Motor neuron (in vitro differentiated cells): ENCODE measurements around the gene TOGARAM2. TPM values are rescaled to one million over a fixed set of nuclear protein-coding genes. Genes with fewer than 3 reads are reported as not detected.
"Not testable (repeated sequence)": the region's sequence is repeated elsewhere in the genome, so short reads cannot be mapped to it uniquely, and the experiment has no call there.

Experiments
- ATAC-seq, 8 experiments: fragments of 200-7000 bp; cut with Tn5 transposase; replicated peaks in 6 of 8; 2 replicates each; pipeline ENCODE4 v1.8.0; 2021; ENCODE audit warnings: mild to moderate bottlenecking in 8 of 8, moderate library complexity in 8 of 8
- H3K27ac ChIP-seq, 2 donors: fragments of 250-450 bp; sonication (Bioruptor Pico); 2 replicates each; pipeline ENCODE4 v1.9.0; 2021; ENCODE audit warnings: antibody characterized with exemption in 2 of 2, mild to moderate bottlenecking in 2 of 2, moderate library complexity in 1 of 2
- H3K4me1 ChIP-seq, 2 donors: fragments of 250-450 bp; sonication (Bioruptor Pico); replicated peaks in 1 of 2; 2 replicates each; pipeline ENCODE4 v1.6.1; 2021; ENCODE audit warnings: antibody characterized with exemption in 2 of 2, mild to moderate bottlenecking in 2 of 2, moderate library complexity in 1 of 2
- H3K4me3 ChIP-seq, 5 donors: fragments of 250-450 bp; sonication (Bioruptor Pico); 2 replicates each; pipeline ENCODE4 v1.9.0; 2021; ENCODE audit warnings: antibody characterized with exemption in 5 of 5, mild to moderate bottlenecking in 5 of 5, moderate library complexity in 4 of 5
- WGBS, 10 experiments: fragments of 450-650 bp; shearing (Covaris generic); methylation state at CpG; one replicate each; pipeline ENCODE4 v1.0.0; 2022; 5-methylcytosine and 5-hydroxymethylcytosine counted together
- in situ Hi-C, 9 experiments: fragments of 400-800 bp; cut with MboI; loops; one replicate each; pipeline ENCODE4 v1.15.0; 2021; ENCODE audit warnings: low sequenced_read_pairs in 9 of 9, low pct_unique_long_range_greater_than_20kb in 2 of 9; ENCODE audit not compliant: unreplicated experiment in 9 of 9
- total RNA-seq, 8 experiments: library from RNA; unstranded; fragments of 300-600 nt; gene quantifications; 2 replicates each; pipeline versions ENCODE4 v1.2.3 to v1.2.4, GENCODE V29; 2022

The TOGARAM2 gene
- total RNA-seq, 8 experiments from 2014 or later, result 0.05 to 7.6 (median 0.63) TPM

- in situ Hi-C loops, result no loop called here
- H3K27ac ChIP-seq, result no peak overlapping the region
- no peak for ATAC-seq
- no peak overlapping the region for H3K4me3 ChIP-seq
- H3K4me1 ChIP-seq, result peaks cover 7 to 9% of the 10 kb centered on the region in 2 donors
- WGBS, 10 experiments, result 80 to 100% (median 100%) methylated on average over 1 to 2 of the region's 7 CpGs; no CpG with 5 or more reads in 7 of the 10 experiments
Measured at GRCh38 chr2:29079887-29080286, 98.8 kb downstream of the TOGARAM2 start.

- WGBS, 10 experiments, result 27 to 100% (median 62%) methylated on average over 1 to 6 of the region's 12 CpGs; no CpG with 5 or more reads in 2 of the 10 experiments
Measured at GRCh38 chr2:29080886-29081743, 100.0 kb downstream of the TOGARAM2 start.

GRCh38 chr2:29082804-29083495, 101.9 kb downstream of the TOGARAM2 start:
- in situ Hi-C loops, result no loop called here
- no peak overlapping the region for H3K27ac ChIP-seq
- no peaks in the 10 kb centered on the region for H3K4me1 ChIP-seq
- no peak for ATAC-seq
- no peak overlapping the region for H3K4me3 ChIP-seq
- WGBS, 10 experiments, result 38 to 100% (median 85%) methylated on average over 1 to 3 of the region's 5 CpGs; no CpG with 5 or more reads in 3 of the 10 experiments

More at GRCh38 chr2:29080886-29081743, 100.0 kb downstream of the TOGARAM2 start:
- in situ Hi-C loops, result no loop called here
- no peak overlapping the region for H3K4me3 ChIP-seq
- ATAC-seq, result no peak
- no peak overlapping the region for H3K27ac ChIP-seq
- H3K4me1 ChIP-seq, result peaks cover 3 to 5% of the 10 kb centered on the region in 2 donors

- ATAC-seq, result peak in 5 of 8 experiments; percentile 22 to 66 (median 59)
- H3K4me3 ChIP-seq, result no peak overlapping the region
- H3K4me1 ChIP-seq, result no peaks in the 10 kb centered on the region
- WGBS, 10 experiments, result 71 to 100% (median 100%) methylated on average over 1 of the region's 1 CpG; no CpG with 5 or more reads in 5 of the 10 experiments
- in situ Hi-C loops, result no loop called here
- no peak overlapping the region for H3K27ac ChIP-seq
Measured at GRCh38 chr2:29084554-29084953, 103.5 kb downstream of the TOGARAM2 start.

GRCh38 chr2:29090311-29090710, 109.2 kb downstream of the TOGARAM2 start:
- in situ Hi-C loops, H3K27ac ChIP-seq, H3K4me3 ChIP-seq, H3K4me1 ChIP-seq, ATAC-seq: not testable (repeated sequence)
- 55 to 100% (median 89%) methylated on average over 2 to 7 of the region's 7 CpGs; no CpG with 5 or more reads in 1 of the 10 experiments for WGBS, 10 experiments

GRCh38 chr2:29096969-29097368, 115.9 kb downstream of the TOGARAM2 start:
- no peak overlapping the region for H3K27ac ChIP-seq
- ATAC-seq, result no peak
- WGBS, 10 experiments, result 30 to 100% (median 92%) methylated on average over 2 to 7 of the region's 8 CpGs; no CpG with 5 or more reads in 1 of the 10 experiments
- in situ Hi-C loops, result no loop called here
- no peak overlapping the region for H3K4me3 ChIP-seq
- H3K4me1 ChIP-seq, result peaks cover 0 to 7% of the 10 kb centered on the region in 2 donors

GRCh38 chr2:29097569-29097968, 116.5 kb downstream of the TOGARAM2 start:
- in situ Hi-C loops, result no loop called here
- Histone ChIP-seq H3K4me3 (no peak overlapping the region), H3K4me1 (peaks cover 0 to 7% of the 10 kb centered on the region in 2 donors), H3K27ac (no peak overlapping the region)
- 56 to 100% (median 70%) methylated on average over 1 to 6 of the region's 6 CpGs; no CpG with 5 or more reads in 1 of the 10 experiments for WGBS, 10 experiments
- ATAC-seq, result peak in 4 of 8 experiments; percentile 37 to 91 (median 58)

- no peak for ATAC-seq
- WGBS, 10 experiments, result 50 to 100% (median 100%) methylated on average over 1 of the region's 1 CpG; no CpG with 5 or more reads in 7 of the 10 experiments
- Histone ChIP-seq H3K4me1 (peaks cover 0 to 7% of the 10 kb centered on the region in 2 donors), H3K4me3 (no peak overlapping the region), H3K27ac (no peak overlapping the region)
- in situ Hi-C loops, result no loop called here
Measured at GRCh38 chr2:29100564-29100963, 119.5 kb downstream of the TOGARAM2 start.

Other genes starting within 250 kb of the TOGARAM2 start
- gene PPP1CB, start 229.5 kb upstream of the TOGARAM2 start, total RNA-seq, result 100 to 1,000 TPM in 7 of 8 experiments, 10 to 100 TPM in 1; 96.7 to 217 (median 144) TPM
- 1 to 10 TPM in 5 of 8 experiments, under 1 TPM in 3; 0.83 to 5.4 (median 2.0) TPM for gene SPDYA, start 170.5 kb upstream of the TOGARAM2 start, total RNA-seq
- 10 to 100 TPM; 13.5 to 33.3 (median 18.2) TPM for gene TRMT61B, start 111.0 kb upstream of the TOGARAM2 start, total RNA-seq
- 10 to 100 TPM; 21.9 to 87.5 (median 40.8) TPM for gene WDR43, start 86.6 kb upstream of the TOGARAM2 start, total RNA-seq
- gene PCARE, start 93.2 kb downstream of the TOGARAM2 start, total RNA-seq, result under 1 TPM; 0.04 to 0.91 (median 0.18) TPM
- gene CLIP4, start 134.1 kb downstream of the TOGARAM2 start, total RNA-seq, result 10 to 100 TPM in 6 of 8 experiments, 1 to 10 TPM in 2; 5.4 to 63.1 (median 19.1) TPM